Mucosa of descending colon (tissue), 3 donors: ENCODE results near the gene ZNF827. TPM values are rescaled to one million over a fixed set of nuclear protein-coding genes. Genes with fewer than 3 reads are reported as not detected.

Experiments
- ATAC-seq: fragments of 200-7000 bp; cut with Tn5 transposase; one replicate; pipeline ENCODE4 v1.9.1; 2020; ENCODE audit warnings: mild to moderate bottlenecking, moderate library complexity
- DNase-seq, 3 donors: peaks; one replicate each; pipeline ENCODE4 v3.0.0-alpha.2; 2020
- H3K36me3 ChIP-seq: fragments of 200-600 bp; one replicate; pipeline ENCODE4 v1.8.0; 2021; ENCODE audit warnings: low read depth, mild to moderate bottlenecking
- H3K4me1 ChIP-seq: fragments of 200-600 bp; one replicate; pipeline ENCODE4 v1.8.0; 2021; ENCODE audit warnings: low read depth, mild to moderate bottlenecking
- H3K4me3 ChIP-seq: fragments of 200-600 bp; one replicate; pipeline ENCODE4 v1.8.0; 2021; ENCODE audit warnings: mild to moderate bottlenecking
- H3K9me3 ChIP-seq: fragments of 200-600 bp; one replicate; pipeline ENCODE4 v1.8.0; 2021; ENCODE audit warnings: mild to moderate bottlenecking
- intact Hi-C, 2 donors: fragments of 100-400 bp; cut with DNase I in 1 of 2; cut with micrococcal nuclease in 1 of 2; formaldehyde crosslinking; loops; one replicate each; pipeline versions ENCODE4 v1.11.0 to v1.11.1; 2022; cut with DNase I, micrococcal nuclease
- total RNA-seq, 3 donors: library from RNA; stranded (reverse); fragmentation: NEBNext Ultra II Directional in 2 of 3; extraction: Animal tissue kit (Norgen Biotek cat#: 25700) in 2 of 3; gene quantifications; one replicate each; pipeline versions ENCODE4 v1.2.1 to v1.2.4, GENCODE V29; 2021 to 2023
- TF ChIP-seq, protein P1 (sequence below): fragments of 200-600 bp; IDR thresholded peaks from one replicate; pipeline ENCODE4 v1.8.0; 2022; ENCODE audit warnings: antibody characterized with exemption, mild to moderate bottlenecking
- donor health status: DM: no; HTN: no; CAD: no; lungs with moderate emphysema.
- donor health status: DM: no; HTN: no; CAD: no.
- donor health status: DM: no; HTN: yes; CAD: no.

ZNF827 gene
- total RNA-seq, 3 donors from 2014 or later = 21.9 to 37.4 (median 29.7) TPM

DNA sequence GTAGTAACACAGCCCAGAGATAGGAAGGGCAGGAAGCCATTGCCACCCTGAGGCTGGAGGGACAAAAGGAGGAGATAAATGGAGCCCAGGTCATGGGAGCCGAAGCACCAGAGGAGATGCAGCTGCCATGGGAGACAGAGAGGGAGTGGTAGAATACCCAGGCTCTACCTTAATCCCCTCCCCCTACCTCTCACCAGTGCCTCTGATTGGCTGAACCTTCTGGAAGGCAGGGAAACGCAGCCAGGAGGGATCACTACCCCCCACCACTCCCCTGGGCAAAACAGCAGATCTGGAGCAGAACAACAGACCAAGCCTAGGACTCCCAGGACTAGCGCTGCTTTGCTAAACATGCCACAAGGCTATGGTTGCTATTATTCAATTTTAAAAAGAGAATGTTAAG lies 114.2 kb downstream of the ZNF827 start:
- intact Hi-C loops = no loop called here
- TF ChIP-seq, protein P1, sequence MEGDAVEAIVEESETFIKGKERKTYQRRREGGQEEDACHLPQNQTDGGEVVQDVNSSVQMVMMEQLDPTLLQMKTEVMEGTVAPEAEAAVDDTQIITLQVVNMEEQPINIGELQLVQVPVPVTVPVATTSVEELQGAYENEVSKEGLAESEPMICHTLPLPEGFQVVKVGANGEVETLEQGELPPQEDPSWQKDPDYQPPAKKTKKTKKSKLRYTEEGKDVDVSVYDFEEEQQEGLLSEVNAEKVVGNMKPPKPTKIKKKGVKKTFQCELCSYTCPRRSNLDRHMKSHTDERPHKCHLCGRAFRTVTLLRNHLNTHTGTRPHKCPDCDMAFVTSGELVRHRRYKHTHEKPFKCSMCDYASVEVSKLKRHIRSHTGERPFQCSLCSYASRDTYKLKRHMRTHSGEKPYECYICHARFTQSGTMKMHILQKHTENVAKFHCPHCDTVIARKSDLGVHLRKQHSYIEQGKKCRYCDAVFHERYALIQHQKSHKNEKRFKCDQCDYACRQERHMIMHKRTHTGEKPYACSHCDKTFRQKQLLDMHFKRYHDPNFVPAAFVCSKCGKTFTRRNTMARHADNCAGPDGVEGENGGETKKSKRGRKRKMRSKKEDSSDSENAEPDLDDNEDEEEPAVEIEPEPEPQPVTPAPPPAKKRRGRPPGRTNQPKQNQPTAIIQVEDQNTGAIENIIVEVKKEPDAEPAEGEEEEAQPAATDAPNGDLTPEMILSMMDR = no peak
- no peak for ATAC-seq
- no peak for DNase-seq
- Histone ChIP-seq H3K9me3 (no peaks in the 10 kb centered on the region), H3K4me3 (no peak overlapping the region), H3K4me1 (no peaks in the 10 kb centered on the region), H3K36me3 (no peaks in the 10 kb centered on the region)

DNA sequence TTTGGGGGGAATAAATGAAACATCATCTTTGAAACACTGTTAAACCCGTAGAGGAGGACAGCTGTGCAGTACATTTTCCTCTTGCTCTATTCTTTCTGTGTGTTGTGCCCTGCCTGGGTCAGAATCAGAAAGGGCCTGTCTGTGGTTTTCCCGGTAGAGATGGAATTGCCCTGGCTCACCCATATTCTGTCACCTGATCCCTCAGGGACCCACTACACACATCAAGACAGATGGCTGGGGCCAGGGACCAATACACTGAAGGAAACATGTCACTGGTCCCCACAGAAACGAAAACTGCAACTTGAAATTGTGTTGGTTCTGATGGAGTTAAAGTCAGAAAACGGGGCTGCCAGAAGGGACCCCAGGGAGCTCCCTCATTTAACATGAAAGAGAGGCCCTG lies 114.9 kb downstream of the ZNF827 start:
- no peaks in the 10 kb centered on the region for H3K4me1 ChIP-seq
- TF ChIP-seq, protein P1 = no peak
- no peak for ATAC-seq
- intact Hi-C loops = no loop called here
- no peaks in the 10 kb centered on the region for H3K36me3 ChIP-seq
- no peak overlapping the region for H3K4me3 ChIP-seq
- H3K9me3 ChIP-seq = no peaks in the 10 kb centered on the region
- no peak for DNase-seq

DNA sequence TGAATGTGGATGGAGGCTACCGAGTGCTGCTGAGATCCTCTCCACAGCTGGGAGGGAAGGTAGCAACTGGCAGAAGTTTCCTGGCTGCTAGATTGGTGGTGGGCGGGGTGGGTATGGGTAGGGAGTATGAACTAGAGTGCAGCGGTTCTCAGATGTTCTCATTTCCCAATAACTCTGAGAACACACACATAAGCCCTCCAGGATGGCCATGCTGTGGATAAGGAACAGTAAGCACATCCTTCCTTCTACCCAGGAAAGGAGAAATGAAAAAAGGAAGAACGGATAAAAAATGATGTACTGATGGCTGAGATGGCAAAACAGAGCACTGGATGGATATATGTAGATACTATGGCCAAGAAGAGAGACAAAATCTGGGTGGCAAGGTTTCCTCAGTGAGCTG lies 116.0 kb downstream of the ZNF827 start:
- DNase-seq = no peak
- TF ChIP-seq, protein P1 = no peak
- Histone ChIP-seq H3K4me3 (no peak overlapping the region), H3K9me3 (no peaks in the 10 kb centered on the region), H3K4me1 (no peaks in the 10 kb centered on the region), H3K36me3 (no peaks in the 10 kb centered on the region)
- no peak for ATAC-seq
- intact Hi-C loops = no loop called here

DNA sequence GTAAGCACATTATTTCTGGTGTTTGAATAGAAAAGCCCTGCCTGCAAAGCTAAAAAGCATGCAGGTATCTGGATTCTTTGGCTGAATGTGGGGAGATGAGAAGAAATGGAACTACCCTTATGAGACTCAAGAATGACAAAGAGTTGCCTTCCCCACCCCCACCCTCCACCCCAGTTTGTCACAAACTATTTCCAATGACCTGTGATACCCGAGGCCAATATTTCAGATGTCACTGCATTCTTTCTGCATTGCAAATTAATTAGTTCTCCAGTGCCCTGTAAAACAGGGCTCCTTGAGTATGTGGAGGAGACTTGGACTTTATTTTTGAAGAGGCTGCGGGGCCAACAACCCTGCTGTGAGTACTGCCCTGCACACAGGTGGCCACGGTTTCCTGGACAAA lies 116.4 kb downstream of the ZNF827 start:
- H3K9me3 ChIP-seq = no peaks in the 10 kb centered on the region
- no peaks in the 10 kb centered on the region for H3K4me1 ChIP-seq
- ATAC-seq (no peak), DNase-seq (no peak)
- intact Hi-C loops = no loop called here
- TF ChIP-seq, protein P1 = no peak
- no peaks in the 10 kb centered on the region for H3K36me3 ChIP-seq
- no peak overlapping the region for H3K4me3 ChIP-seq

DNA sequence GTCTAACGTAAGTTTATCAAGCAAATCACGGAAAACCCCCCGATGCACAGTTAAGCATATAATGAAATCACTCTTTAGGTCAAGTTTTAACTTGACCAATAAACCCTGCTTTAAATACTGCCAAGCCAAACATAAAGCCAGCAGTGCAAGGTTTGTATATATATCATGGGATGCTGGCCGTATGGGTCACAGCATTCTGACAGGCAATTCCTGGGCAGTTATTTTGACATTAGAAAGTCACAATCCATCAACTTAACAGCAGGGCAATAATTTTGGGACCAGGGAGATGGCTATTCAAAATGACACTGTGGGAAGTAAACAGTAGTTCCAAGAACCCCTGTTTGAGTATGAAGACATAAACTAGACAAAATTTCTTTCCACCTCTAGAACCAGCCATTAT lies 116.9 kb downstream of the ZNF827 start:
- no peak overlapping the region for H3K4me3 ChIP-seq
- TF ChIP-seq, protein P1 = no peak
- H3K36me3 ChIP-seq = no peaks in the 10 kb centered on the region
- no peak for ATAC-seq
- DNase-seq = no peak
- H3K4me1 ChIP-seq = no peaks in the 10 kb centered on the region
- intact Hi-C loops = no loop called here
- H3K9me3 ChIP-seq = no peaks in the 10 kb centered on the region

DNA sequence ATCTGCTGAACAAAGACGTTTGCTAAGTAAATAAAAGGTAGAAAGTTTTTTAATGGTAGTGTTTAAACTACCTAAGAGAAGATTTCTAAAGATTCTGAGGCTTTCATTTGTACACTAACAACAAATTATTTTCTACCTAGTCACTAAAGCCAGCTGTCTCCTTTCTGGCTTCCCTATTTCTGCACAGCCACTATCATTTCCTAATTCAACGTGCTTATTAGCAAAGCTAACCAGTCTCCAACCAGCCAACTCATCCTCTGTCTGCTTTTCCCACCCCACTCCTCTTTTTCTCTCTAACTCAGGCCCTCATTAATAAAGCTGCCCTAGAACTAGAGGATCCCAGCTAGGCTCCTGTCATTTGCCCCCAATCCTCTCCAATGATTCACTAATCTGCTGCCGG lies 118.2 kb downstream of the ZNF827 start:
- H3K4me3 ChIP-seq = no peak overlapping the region
- DNase-seq = no peak
- ATAC-seq = no peak
- H3K36me3 ChIP-seq = no peaks in the 10 kb centered on the region
- intact Hi-C loops = no loop called here
- TF ChIP-seq, protein P1 = no peak
- no peaks in the 10 kb centered on the region for H3K9me3 ChIP-seq
- no peaks in the 10 kb centered on the region for H3K4me1 ChIP-seq
